ENCODE results near the gene BCL10. TPM values are rescaled to one million over a fixed set of nuclear protein-coding genes. Genes with fewer than 3 reads are reported as not detected.
A peak's percentile ranks its signal among the peaks of the same experiment; 100 is the strongest.

BCL10 gene
- total RNA-seq, 2 donors from 2014 or later = 23.8 to 30.1 TPM

DNA sequence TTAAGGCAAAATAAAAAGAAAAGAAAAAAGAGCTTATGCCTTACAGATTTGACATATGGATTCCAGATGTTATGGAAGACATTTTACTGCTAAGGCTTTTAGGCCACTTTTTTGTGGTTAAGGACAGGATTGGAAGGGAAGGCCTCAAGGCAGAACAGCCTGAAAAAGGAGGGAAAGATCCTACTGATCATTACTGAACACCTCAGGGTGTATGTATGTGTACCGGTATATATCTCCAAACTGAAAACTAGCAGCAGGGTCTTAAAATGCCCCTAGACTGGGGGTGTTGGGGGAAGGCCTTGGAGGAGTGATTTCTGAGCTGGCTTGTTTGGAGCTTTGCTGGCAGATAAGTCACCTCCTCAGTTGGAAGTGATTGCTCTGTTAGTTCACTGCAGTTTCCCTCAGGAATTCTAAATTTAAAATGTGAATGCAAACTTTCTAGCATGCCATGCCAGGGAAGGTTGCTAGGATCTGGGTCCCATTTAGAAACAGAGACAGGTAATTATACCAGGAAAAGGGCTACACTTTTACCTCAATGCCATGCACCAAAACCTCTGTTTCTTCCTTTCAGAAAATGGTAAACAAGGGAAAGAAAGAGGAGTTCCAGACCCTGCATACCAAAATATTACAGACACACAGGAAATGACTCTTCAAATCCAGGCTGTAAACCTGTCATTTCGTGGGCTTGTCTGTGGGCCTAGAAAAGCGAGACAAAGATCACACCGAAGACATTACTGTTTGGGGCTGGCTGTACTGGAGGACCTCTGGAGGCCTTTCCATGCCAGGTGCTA lies 32.0 kb downstream of the BCL10 start:
- DNase-seq (no peak), ATAC-seq (replicated peaks in 1 of 2) (no peak)
- Mint-ChIP-seq H3K4me3 (no peak overlapping the region), H3K36me3 (ENCODE audit: insufficient read depth in 2 of 2) (peaks cover 2 to 3% of the 10 kb centered on the region in 2 donors), H3K27ac (no peak overlapping the region), H3K9me3 (no peaks in the 10 kb centered on the region), H3K27me3 (ENCODE audit: low read depth) (no peaks in the 10 kb centered on the region), H3K4me1 (ENCODE audit: low read depth) (peaks cover 14% of the 10 kb centered on the region)

DNA sequence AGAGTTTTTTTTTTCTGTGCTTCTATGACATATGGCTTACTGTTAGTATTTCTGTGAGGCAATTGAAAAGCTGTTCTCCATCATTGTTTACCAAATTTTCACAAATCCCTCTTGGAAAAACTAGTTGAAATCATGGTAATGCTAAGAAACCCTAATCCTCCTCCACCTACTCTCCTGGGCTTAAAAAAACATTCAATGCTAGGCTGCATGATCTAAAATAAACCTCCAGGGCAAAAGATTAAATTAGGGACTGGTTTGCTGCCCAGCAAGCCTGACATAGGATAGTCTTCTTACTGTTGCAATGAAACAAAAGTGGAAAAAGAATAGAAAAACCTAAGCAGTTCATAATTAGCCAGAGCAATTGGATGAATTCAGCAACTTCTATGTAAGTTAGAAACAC lies 33.1 kb downstream of the BCL10 start:
- H3K36me3 Mint-ChIP-seq (ENCODE audit: insufficient read depth in 2 of 2) = no peaks in the 10 kb centered on the region
- peaks cover 14% of the 10 kb centered on the region for H3K4me1 Mint-ChIP-seq (ENCODE audit: low read depth)
- DNase-seq (no peak), ATAC-seq (replicated peaks in 1 of 2) (no peak)
- H3K27ac Mint-ChIP-seq = no peak overlapping the region
- no peaks in the 10 kb centered on the region for H3K27me3 Mint-ChIP-seq (ENCODE audit: low read depth)
- H3K4me3 Mint-ChIP-seq = no peak overlapping the region
- no peaks in the 10 kb centered on the region for H3K9me3 Mint-ChIP-seq

DNA sequence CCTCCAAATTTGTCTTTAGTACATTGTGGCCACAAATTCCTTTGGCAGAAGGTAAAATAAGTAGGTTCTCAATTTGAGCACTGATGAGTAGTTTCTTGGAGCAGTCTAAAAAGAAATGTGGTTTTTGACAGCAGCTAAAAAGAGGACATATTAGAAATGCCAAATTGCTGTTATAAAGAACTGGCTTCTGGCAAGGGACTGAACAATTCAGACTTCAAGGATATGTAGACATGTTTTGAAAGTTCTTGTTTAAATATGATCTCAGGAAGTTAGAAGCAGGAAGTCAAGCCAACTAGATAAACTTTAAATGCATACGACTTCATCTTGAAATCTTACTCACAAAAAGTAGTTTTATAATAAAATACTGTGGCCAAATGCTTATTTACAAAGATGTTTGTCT lies 35.8 kb downstream of the BCL10 start:
- peak overlapping the region; percentile 33 for H3K27ac Mint-ChIP-seq

DNA sequence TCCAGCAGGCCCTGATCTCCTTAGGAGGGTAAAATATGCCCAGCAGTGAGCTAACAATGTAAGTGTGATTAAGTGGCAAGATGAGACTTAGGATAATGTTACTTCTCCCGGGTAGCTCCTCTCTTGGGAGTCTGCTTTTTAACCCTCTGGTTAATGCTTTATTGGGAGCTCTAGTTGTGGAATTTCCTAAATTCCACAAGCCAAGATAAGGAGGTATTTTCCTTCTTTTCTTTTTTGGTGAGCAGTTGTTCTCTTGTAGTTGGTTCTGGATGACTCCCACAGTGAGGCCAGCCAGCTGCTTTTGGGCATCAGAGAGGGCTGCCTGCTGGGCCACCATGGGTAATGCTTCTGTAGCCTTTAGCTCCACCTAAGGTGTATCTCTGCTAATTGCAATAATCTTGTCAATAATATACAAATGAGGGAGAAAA lies 36.2 kb downstream of the BCL10 start:
- no peaks in the 10 kb centered on the region for H3K9me3 Mint-ChIP-seq
- peaks cover 14% of the 10 kb centered on the region for H3K4me1 Mint-ChIP-seq (ENCODE audit: low read depth)
- peak overlapping the region; percentile 33 for H3K27ac Mint-ChIP-seq
- DNase-seq (peak in 1 of 2 donors; percentile 11), ATAC-seq (replicated peaks in 1 of 2) (peak; percentile 72 to 73)
- no peak overlapping the region for H3K4me3 Mint-ChIP-seq
- no peaks in the 10 kb centered on the region for H3K27me3 Mint-ChIP-seq (ENCODE audit: low read depth)
- no peaks in the 10 kb centered on the region for H3K36me3 Mint-ChIP-seq (ENCODE audit: insufficient read depth in 2 of 2)

More for the DNA sequence above, 35.8 kb downstream of the BCL10 start:
- peaks cover 14% of the 10 kb centered on the region for H3K4me1 Mint-ChIP-seq (ENCODE audit: low read depth)
- no peak overlapping the region for H3K4me3 Mint-ChIP-seq
- no peaks in the 10 kb centered on the region for H3K27me3 Mint-ChIP-seq (ENCODE audit: low read depth)
- DNase-seq (no peak), ATAC-seq (replicated peaks in 1 of 2) (no peak)
- no peaks in the 10 kb centered on the region for H3K36me3 Mint-ChIP-seq (ENCODE audit: insufficient read depth in 2 of 2)
- H3K9me3 Mint-ChIP-seq = no peaks in the 10 kb centered on the region

DNA sequence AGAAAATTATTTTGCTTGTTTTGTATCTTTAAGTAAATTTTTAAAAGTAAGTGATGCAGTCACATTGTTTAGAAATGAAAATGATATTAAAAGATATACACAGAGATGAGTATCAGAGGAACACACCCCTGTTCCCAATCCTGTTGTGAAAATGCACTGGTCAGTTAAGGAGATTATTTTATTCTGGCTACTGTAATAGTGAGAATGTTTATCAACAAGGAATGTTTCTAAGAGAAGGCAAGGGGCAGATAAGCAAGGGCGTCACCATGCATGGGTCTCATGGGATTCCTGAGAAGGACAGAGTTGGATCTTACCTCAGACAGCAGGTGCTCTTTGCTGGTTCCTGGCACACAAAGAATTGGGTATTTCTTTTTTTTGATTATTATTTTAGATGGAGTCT lies 38.8 kb downstream of the BCL10 start:
- no peaks in the 10 kb centered on the region for H3K36me3 Mint-ChIP-seq (ENCODE audit: insufficient read depth in 2 of 2)
- H3K27ac Mint-ChIP-seq = no peak overlapping the region
- H3K4me1 Mint-ChIP-seq (ENCODE audit: low read depth) = peaks cover 14% of the 10 kb centered on the region
- H3K27me3 Mint-ChIP-seq (ENCODE audit: low read depth) = no peaks in the 10 kb centered on the region
- H3K9me3 Mint-ChIP-seq = no peaks in the 10 kb centered on the region
- DNase-seq (no peak), ATAC-seq (replicated peaks in 1 of 2) (no peak)
- H3K4me3 Mint-ChIP-seq = no peak overlapping the region

DNA sequence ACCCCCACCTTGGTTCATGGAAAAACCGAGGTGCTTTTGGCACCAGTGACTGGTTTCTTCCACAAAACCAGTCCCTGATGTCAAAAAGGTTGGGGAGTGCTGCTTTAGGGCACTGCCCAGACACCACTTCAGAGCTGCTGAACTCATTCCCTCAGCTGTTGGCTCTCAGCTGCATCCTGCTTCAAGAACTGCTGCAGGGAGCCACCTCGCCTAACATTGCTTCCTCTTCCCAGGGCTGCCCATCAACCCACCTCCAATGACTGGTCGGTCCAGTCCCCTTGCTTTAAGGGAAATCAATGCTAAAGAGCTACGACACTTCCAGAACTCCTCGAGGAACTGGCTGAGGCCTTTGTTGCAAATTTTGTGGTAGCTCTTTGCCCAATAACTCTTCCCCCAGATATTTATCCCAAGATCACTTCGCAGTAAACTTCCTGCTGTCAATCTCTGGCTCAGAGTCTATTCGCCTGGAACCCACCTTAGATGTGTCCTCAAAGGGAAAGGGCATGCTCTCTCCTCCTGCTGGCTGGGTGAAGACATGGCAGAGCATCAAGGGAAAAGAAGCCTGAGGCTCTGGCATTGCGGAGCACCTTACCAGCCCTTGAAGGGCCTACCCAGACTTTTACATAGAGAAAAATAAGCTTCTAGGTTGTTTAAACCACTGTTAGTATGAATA lies 46.0 kb downstream of the BCL10 start:
- Mint-ChIP-seq H3K36me3 (ENCODE audit: insufficient read depth in 2 of 2) (no peaks in the 10 kb centered on the region), H3K4me1 (ENCODE audit: low read depth) (no peaks in the 10 kb centered on the region), H3K27ac (no peak overlapping the region), H3K9me3 (no peaks in the 10 kb centered on the region), H3K4me3 (no peak overlapping the region), H3K27me3 (ENCODE audit: low read depth) (no peaks in the 10 kb centered on the region)
- DNase-seq = no peak
- ATAC-seq (replicated peaks in 1 of 2) = no peak

DNA sequence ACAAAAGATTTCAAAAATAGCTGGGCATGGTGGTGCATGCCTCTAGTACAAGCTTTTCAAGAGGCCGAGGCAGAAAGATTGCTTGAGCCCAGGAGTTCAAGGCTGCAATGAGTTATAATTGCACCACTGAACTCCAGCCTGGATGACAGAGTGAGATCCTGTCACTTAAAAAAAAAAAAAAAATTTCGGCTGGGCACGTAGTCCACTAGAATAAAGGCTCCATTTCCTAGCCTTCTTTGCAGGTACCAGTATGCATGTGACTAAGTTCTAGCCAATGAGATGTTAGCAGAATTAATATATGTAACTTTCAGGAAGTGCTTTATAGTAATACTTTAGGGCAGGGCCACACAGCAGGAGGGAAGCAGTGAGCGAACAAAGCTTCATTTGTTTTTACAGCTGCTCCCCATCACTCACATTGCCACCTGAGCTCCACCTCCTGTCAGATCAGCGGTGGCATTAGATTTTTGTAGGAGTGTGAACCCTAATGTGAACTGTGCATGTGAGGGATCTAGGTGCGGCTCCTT lies 46.8 kb downstream of the BCL10 start:
- H3K36me3 Mint-ChIP-seq (ENCODE audit: insufficient read depth in 2 of 2) = no peaks in the 10 kb centered on the region
- ATAC-seq (replicated peaks in 1 of 2) (no peak), DNase-seq (no peak)
- H3K9me3 Mint-ChIP-seq = no peaks in the 10 kb centered on the region
- H3K27ac Mint-ChIP-seq = no peak overlapping the region
- H3K27me3 Mint-ChIP-seq (ENCODE audit: low read depth) = no peaks in the 10 kb centered on the region
- H3K4me1 Mint-ChIP-seq (ENCODE audit: low read depth) = no peaks in the 10 kb centered on the region
- H3K4me3 Mint-ChIP-seq = no peak overlapping the region

DNA sequence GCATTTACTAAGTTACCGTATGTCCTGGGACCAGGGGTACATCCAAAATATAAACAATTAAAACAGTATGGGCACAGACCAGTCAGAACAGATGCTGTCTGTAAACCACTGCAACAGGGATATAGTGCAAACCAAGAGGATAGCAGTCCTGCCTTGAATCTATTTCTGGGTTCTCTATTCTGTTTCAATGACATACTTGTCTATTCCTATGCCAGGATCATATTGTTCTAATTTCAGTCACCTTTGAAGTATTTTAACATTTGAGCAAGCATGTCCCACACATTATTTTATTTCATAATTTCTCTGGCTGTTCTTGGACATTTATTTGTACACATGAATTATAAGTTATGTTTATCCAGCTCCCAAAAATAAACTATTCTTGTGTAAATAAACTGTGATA lies 47.5 kb downstream of the BCL10 start:
- Mint-ChIP-seq H3K27me3 (ENCODE audit: low read depth) (no peaks in the 10 kb centered on the region), H3K9me3 (no peaks in the 10 kb centered on the region), H3K4me1 (ENCODE audit: low read depth) (no peaks in the 10 kb centered on the region)

DNA sequence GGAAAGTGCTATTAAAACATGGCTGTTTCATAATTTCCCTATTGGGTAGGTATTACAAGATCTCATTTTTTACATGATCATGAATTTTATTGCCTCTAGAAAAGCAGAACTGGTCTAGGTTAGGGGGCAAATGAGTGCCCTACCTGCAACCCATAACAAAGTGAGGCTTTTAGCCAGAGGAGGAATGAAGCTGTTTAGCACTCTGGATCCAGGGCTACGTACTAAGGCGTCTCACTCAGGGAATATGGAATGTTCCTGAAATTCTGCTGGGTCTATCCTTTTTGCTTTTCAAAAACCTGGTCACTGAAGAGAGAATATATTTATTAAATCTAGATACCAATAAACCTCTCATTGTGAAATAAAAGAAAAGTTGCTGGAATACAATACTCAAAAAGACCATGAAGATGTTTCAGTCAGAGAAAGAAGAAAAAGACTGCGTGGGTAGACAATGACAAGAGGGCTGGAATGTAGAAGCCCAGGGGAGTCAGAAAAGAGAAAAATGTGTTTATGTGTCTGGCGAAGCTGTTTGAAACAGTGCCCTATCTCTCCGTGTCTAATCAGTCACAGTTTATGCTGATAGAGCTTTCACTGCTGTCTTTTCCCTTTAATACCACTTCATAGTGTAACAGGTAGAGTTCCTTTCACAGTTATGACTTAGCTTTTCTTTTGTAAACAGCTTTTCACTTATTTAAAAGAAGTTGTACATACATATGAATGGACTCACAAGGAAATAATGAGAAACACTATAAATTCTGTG lies 50.6 kb downstream of the BCL10 start:
- H3K4me1 Mint-ChIP-seq (ENCODE audit: low read depth) = no peaks in the 10 kb centered on the region
- H3K9me3 Mint-ChIP-seq = no peaks in the 10 kb centered on the region
- ATAC-seq (replicated peaks in 1 of 2) (no peak), DNase-seq (no peak)
- H3K36me3 Mint-ChIP-seq (ENCODE audit: insufficient read depth in 2 of 2) = no peaks in the 10 kb centered on the region
- no peak overlapping the region for H3K4me3 Mint-ChIP-seq
- no peak overlapping the region for H3K27ac Mint-ChIP-seq
- H3K27me3 Mint-ChIP-seq (ENCODE audit: low read depth) = peaks cover 3% of the 10 kb centered on the region

More for the DNA sequence above, 47.5 kb downstream of the BCL10 start:
- no peak overlapping the region for H3K27ac Mint-ChIP-seq
- ATAC-seq (replicated peaks in 1 of 2) = no peak
- H3K36me3 Mint-ChIP-seq (ENCODE audit: insufficient read depth in 2 of 2) = no peaks in the 10 kb centered on the region
- DNase-seq = no peak
- no peak overlapping the region for H3K4me3 Mint-ChIP-seq

DNA sequence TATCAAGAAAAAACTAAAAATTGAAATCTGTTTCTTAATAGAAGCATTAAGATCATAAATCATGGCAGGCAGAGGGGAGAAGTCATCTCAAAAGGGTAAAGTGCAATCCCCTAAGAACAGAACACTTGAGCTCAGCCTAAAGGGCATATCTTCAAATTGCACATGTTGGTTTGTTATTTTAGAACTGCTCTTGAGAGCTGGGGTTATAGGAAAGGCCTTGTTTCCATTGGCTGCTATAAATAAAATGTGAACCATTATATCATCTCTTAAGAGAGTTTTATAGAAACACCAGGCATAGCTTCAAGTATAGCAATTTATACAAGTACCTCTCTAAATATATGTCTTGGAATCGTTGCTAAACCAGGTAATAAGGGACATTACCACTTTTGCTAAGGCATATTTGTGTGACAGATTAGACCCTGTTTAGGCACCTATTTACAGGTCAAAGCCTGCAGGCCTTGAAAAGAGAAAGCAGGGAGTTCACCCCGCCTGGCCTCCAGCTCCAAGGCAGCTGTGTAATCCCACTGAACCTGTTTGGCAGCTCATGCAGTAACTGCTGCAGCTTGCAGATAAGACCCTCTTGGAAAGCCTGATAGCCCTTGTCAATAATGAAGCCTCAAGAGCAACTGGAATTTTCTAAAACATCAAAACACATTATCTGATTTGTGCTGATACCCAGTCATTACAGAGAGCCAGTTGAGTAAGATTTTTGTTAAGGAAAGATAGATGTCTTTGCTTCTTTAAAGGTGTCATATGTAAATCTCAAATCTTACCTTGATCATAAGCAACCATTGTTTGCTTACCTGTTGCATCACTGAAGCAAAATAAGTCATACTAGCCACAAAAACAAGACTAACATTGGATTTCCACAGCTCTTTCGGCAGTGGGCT lies 51.5 kb downstream of the BCL10 start:
- Mint-ChIP-seq H3K27ac (peak overlapping the region; percentile 16), H3K27me3 (ENCODE audit: low read depth) (peaks cover 8% of the 10 kb centered on the region), H3K36me3 (ENCODE audit: insufficient read depth in 2 of 2) (no peaks in the 10 kb centered on the region), H3K9me3 (no peaks in the 10 kb centered on the region), H3K4me1 (ENCODE audit: low read depth) (no peaks in the 10 kb centered on the region), H3K4me3 (no peak overlapping the region)
- DNase-seq = no peak
- ATAC-seq (replicated peaks in 1 of 2) = no peak

DNA sequence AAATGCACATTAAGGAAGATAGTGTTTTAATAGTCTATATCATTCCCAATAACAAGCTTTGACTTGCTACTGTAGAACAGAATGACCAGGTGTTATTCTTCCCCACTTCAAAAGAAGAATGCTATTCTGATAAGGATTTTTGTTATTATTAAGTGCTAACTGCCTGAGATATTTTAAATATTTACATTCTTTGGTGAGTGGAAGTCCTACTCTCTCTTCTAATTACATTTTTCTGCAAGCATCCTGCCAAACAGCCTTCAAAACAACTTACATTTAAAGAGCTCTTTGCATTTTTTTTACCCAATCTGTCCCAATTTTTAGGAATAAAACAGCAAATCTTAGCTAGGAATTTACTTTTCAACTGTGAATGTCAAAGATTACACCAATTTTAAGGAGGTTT lies 52.1 kb downstream of the BCL10 start:
- Mint-ChIP-seq H3K36me3 (ENCODE audit: insufficient read depth in 2 of 2) (no peaks in the 10 kb centered on the region), H3K9me3 (no peaks in the 10 kb centered on the region), H3K27ac (peak overlapping the region; percentile 16), H3K4me1 (ENCODE audit: low read depth) (no peaks in the 10 kb centered on the region), H3K27me3 (ENCODE audit: low read depth) (peaks cover 8% of the 10 kb centered on the region), H3K4me3 (no peak overlapping the region)
- DNase-seq (no peak), ATAC-seq (replicated peaks in 1 of 2) (no peak)

DNA sequence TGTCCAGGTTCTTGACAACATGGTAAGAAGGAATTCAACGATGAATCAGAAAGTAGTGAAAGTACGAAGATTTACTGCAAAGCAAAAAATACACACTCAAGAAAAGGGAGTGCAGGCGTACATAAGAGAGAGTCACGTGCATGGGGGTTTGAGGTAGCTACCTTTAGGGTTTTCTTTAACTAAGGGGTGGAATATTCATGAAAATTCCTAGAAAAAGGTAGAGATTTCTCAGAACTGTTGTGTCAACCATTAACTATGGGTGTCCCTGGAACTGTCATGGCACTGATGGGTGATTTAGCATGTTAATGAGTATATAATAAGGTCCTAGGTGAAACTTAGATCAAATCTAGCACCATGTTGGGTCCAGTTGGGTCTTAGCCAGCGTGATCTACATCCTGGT lies 53.1 kb downstream of the BCL10 start:
- H3K27me3 Mint-ChIP-seq (ENCODE audit: low read depth) = peaks cover 8% of the 10 kb centered on the region
- no peaks in the 10 kb centered on the region for H3K4me1 Mint-ChIP-seq (ENCODE audit: low read depth)
- DNase-seq = no peak
- no peak for ATAC-seq (replicated peaks in 1 of 2)
- no peaks in the 10 kb centered on the region for H3K36me3 Mint-ChIP-seq (ENCODE audit: insufficient read depth in 2 of 2)
- no peak overlapping the region for H3K27ac Mint-ChIP-seq
- no peaks in the 10 kb centered on the region for H3K9me3 Mint-ChIP-seq
- H3K4me3 Mint-ChIP-seq = no peak overlapping the region
